Measurements from ENCODE around the gene IDUA.
"Not testable (repeated sequence)": the region's sequence is repeated elsewhere in the genome, so short reads cannot be mapped to it uniquely, and the experiment has no call there.

GRCh38 chr4:976016-976415 lies 10.8 kb upstream of the IDUA start:
- TF ChIP-seq EZH2 (IDR thresholded peaks at IDR 0.05; ENCODE audit: low read depth); CTCF (conservative IDR thresholded peaks at IDR 0.05): not testable (repeated sequence)
